HL-60 (cell line): ENCODE measurements around the gene DTD2.

Experiments
- DNase-seq, 2 experiments: peaks; one replicate each; pipeline ENCODE4 v3.0.0-alpha.2; 2010 to 2020; ENCODE audit warnings: low read depth in 1 of 2, low spot score in 1 of 2
- H3K27ac ChIP-seq: fragments of 250-450 bp; sonication (Bioruptor Pico); replicated peaks from 2 replicates; pipeline ENCODE4 v1.5.1; 2020; ENCODE audit warnings: mild to moderate bottlenecking, moderate library complexity
- H3K27me3 ChIP-seq: fragments of 250-450 bp; sonication (Bioruptor Pico); 2 replicates; pipeline ENCODE4 v1.5.1; 2021; ENCODE audit warnings: mild to moderate bottlenecking, moderate library complexity; ENCODE audit not compliant: insufficient read depth, poor library complexity, severe bottlenecking
- H3K4me3 ChIP-seq: replicated peaks from 2 replicates; pipeline ENCODE4 v1.5.1; 2011; ENCODE audit warnings: mild to moderate bottlenecking, control low read depth, low read length; ENCODE audit not compliant: insufficient read depth
- CTCF ChIP-seq: IDR thresholded peaks from one replicate; pipeline ENCODE4 v1.5.1; 2011; ENCODE audit warnings: low read length, control low read depth, inconsistent platforms; ENCODE audit not compliant: insufficient read depth
- GABPA ChIP-seq: IDR thresholded peaks from 2 replicates; pipeline ENCODE4 v1.6.1; 2012; ENCODE audit warnings: low read depth
- POLR2AphosphoS5 ChIP-seq: IDR thresholded peaks from 2 replicates; pipeline ENCODE4 v1.6.1; 2012; ENCODE audit warnings: low read depth
- REST ChIP-seq: IDR thresholded peaks from 2 replicates; pipeline ENCODE4 v1.6.1; 2012; ENCODE audit warnings: low read depth; ENCODE audit not compliant: insufficient replicate concordance
- SPI1 ChIP-seq: IDR thresholded peaks from 2 replicates; pipeline ENCODE4 v1.6.1; 2012; ENCODE audit warnings: low read depth, mild to moderate bottlenecking, borderline replicate concordance

Gene DTD2

GRCh38 chr14:31449971-31450610, 7.2 kb downstream of the DTD2 start:
- DNase-seq: peak in 1 of 2 experiments; percentile 9
- Histone ChIP-seq H3K27me3 (no peaks in the 10 kb centered on the region), H3K27ac (no peak overlapping the region), H3K4me3 (no peak overlapping the region)
- peak; percentile 42 for TF ChIP-seq CTCF
- TF ChIP-seq REST: no peak

- no peak overlapping the region for H3K27ac ChIP-seq
- no peak overlapping the region for H3K4me3 ChIP-seq
- no peak for TF ChIP-seq REST
- TF ChIP-seq SPI1: no peak
- TF ChIP-seq POLR2AphosphoS5: no peak
- TF ChIP-seq CTCF: no peak
- TF ChIP-seq GABPA: no peak
- DNase-seq: no peak
- H3K27me3 ChIP-seq: no peaks in the 10 kb centered on the region
Measured at GRCh38 chr14:31449136-31449535, 8.2 kb downstream of the DTD2 start.

- no peak overlapping the region for H3K4me3 ChIP-seq
- no peak for TF ChIP-seq POLR2AphosphoS5
- TF ChIP-seq REST: no peak
- TF ChIP-seq CTCF: no peak
- TF ChIP-seq GABPA: no peak
- no peak for TF ChIP-seq SPI1
- no peak for DNase-seq
- H3K27me3 ChIP-seq: no peaks in the 10 kb centered on the region
- H3K27ac ChIP-seq: no peak overlapping the region
Measured at GRCh38 chr14:31445703-31446102, 11.6 kb downstream of the DTD2 start.
